Panc1 (cell line): ENCODE measurements around the gene SSX4. TPM values are rescaled to one million over a fixed set of nuclear protein-coding genes. Genes with fewer than 3 reads are reported as not detected.
"Not testable (repeated sequence)": the region's sequence is repeated elsewhere in the genome, so short reads cannot be mapped to it uniquely, and the experiment has no call there.

Experiments used
- ATAC-seq: fragments of 200-7000 bp; cut with Tn5 transposase; 2 replicates; pipeline ENCODE4 v1.9.1; 2020; ENCODE audit warnings: mild to moderate bottlenecking, moderate library complexity
- BruUV-seq: library from RNA; stranded (reverse); fragments of 400-500 nt; replicated peaks from 2 replicates; lab custom pipeline; 2021; lab: Mats Ljungman, UMichigan
- CTCF ChIA-PET: fragments of 300-600 bp; sonication (Branson Sonifier 250); formaldehyde crosslinking; loops from one replicate; lab custom pipeline; 2022; ENCODE audit warnings: antibody characterized with exemption; lab: Charles Lee
- POLR2A ChIA-PET: fragments of 300-600 bp; sonication (Branson Sonifier 250); formaldehyde crosslinking; loops from one replicate; lab custom pipeline; 2022; ENCODE audit warnings: antibody characterized with exemption; lab: Charles Lee
- DNase-seq: peaks from one replicate; pipeline ENCODE4 v3.0.0-alpha.2; 2010; ENCODE audit warnings: low read depth, low spot score
- H3K27ac ChIP-seq: 2 replicates; pipeline ENCODE4 v1.5.1; 2011; ENCODE audit warnings: mild to moderate bottlenecking, low read length, inconsistent platforms
- H3K27me3 ChIP-seq: fragments of 200-500 bp; sonication (Bioruptor generic); 2 replicates; pipeline ENCODE4 v1.6.0; 2014; ENCODE audit warnings: low read length, inconsistent platforms; ENCODE audit not compliant: control insufficient read depth, insufficient read depth
- H3K36me3 ChIP-seq: fragments of 200-500 bp; sonication (Bioruptor generic); 2 replicates; pipeline ENCODE4 v1.5.1; 2014; ENCODE audit warnings: inconsistent platforms, mild to moderate bottlenecking, low read length, moderate library complexity; ENCODE audit not compliant: control insufficient read depth, insufficient read depth
- H3K4me1 ChIP-seq: 2 replicates; pipeline ENCODE4 v1.5.1; 2011; ENCODE audit warnings: inconsistent platforms, mild to moderate bottlenecking, low read length, moderate library complexity; ENCODE audit not compliant: control insufficient read depth, insufficient read depth
- H3K4me3 ChIP-seq, 2 experiments: 2 replicates each; pipeline ENCODE4 v1.5.1; 2011 to 2012; ENCODE audit warnings: low read depth in 2 of 2, low read length in 2 of 2, mild to moderate bottlenecking in 2 of 2, inconsistent platforms in 1 of 2, moderate library complexity in 1 of 2
- H3K9me3 ChIP-seq: fragments of 200-500 bp; sonication (Bioruptor generic); 2 replicates; pipeline ENCODE4 v1.5.1; 2014; ENCODE audit warnings: low read depth, mild to moderate bottlenecking, inconsistent platforms, low read length, moderate library complexity; ENCODE audit not compliant: control insufficient read depth, insufficient read depth
- in situ Hi-C: cut with HindIII; loops from 2 replicates; pipeline ENCODE4 v1.10.0; 2016; ENCODE audit warnings: low sequenced_read_pairs, low pct_unique_long_range_greater_than_20kb
- intact Hi-C: fragments of 100-400 bp; cut with micrococcal nuclease; formaldehyde crosslinking; loops from one replicate; pipeline ENCODE4 v1.10.0; 2022; ENCODE audit not compliant: unreplicated experiment
- total RNA-seq: library from RNA; stranded (reverse); gene quantifications from one replicate; pipeline ENCODE4 v1.2.1, GENCODE V29; 2021; ENCODE audit not compliant: unreplicated experiment

The SSX4 gene
- total RNA-seq, 1 experiment from 2014 or later = 0.15 TPM

DNA sequence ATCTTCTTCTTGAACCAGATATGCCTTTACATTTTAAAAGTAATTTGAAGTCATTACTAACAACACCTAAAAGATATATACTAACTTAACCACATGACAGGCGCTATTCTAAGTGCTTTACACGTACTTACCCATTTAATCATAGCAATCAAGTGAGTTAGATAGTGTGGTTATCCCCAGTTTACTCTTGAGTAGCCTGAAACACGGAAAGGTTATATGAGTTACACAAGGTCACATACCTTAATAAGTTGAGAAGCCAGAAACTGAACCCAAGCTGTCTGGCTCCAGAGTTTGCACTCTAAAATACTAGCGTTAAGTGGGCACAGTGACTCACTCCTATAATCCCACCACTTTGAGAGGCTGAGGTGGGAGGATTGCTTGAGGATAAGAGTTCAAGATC is 46.8 kb downstream of the SSX4 start:
- H3K36me3 ChIP-seq, BruUV-seq, ATAC-seq, intact Hi-C loops, in situ Hi-C loops, H3K4me3 ChIP-seq, POLR2A ChIA-PET, H3K27ac ChIP-seq, H3K27me3 ChIP-seq, H3K9me3 ChIP-seq, CTCF ChIA-PET, H3K4me1 ChIP-seq, DNase-seq: not testable (repeated sequence)

GRCh38 chrX:48433713-48434112 is 50.4 kb downstream of the SSX4 start:
- ATAC-seq, H3K27ac ChIP-seq, H3K36me3 ChIP-seq, CTCF ChIA-PET, H3K9me3 ChIP-seq, in situ Hi-C loops, POLR2A ChIA-PET, H3K4me1 ChIP-seq, H3K27me3 ChIP-seq, DNase-seq, BruUV-seq, intact Hi-C loops: not testable (repeated sequence)
- H3K4me3 ChIP-seq = peak overlapping the region in 1 of 2 experiments; percentile 13; a peak in 2 of 4 replicates

Other genes with a start within 250 kb of the SSX4 start
- gene SSX5, start 186.7 kb upstream of the SSX4 start, total RNA-seq = not detected
- 0.13 TPM for gene SSX1, start 128.1 kb upstream of the SSX4 start, total RNA-seq
- gene SSX3, start 26.8 kb upstream of the SSX4 start, total RNA-seq = not detected
- 0.15 TPM for gene SSX4B, start 28.4 kb downstream of the SSX4 start, total RNA-seq
- 1.1 TPM for gene SLC38A5, start 86.7 kb downstream of the SSX4 start, total RNA-seq
- gene FTSJ1, start 92.7 kb downstream of the SSX4 start, total RNA-seq = 43.1 TPM
- gene PORCN, start 125.5 kb downstream of the SSX4 start, total RNA-seq = 8.6 TPM
- 157 TPM for gene EBP, start 138.3 kb downstream of the SSX4 start, total RNA-seq
- 29.4 TPM for gene TBC1D25, start 156.2 kb downstream of the SSX4 start, total RNA-seq
- gene RBM3, start 190.9 kb downstream of the SSX4 start, total RNA-seq = 528 TPM
- 91.3 TPM for gene WDR13, start 214.0 kb downstream of the SSX4 start, total RNA-seq